Stimulated activated naive CD4-positive, alpha-beta T cell (primary cell): ENCODE results near the gene GABRQ.

Experiments
- DNase-seq, 6 experiments: peaks; one replicate each; lab custom pipeline; 2025; lab: John Stamatoyannopoulos, UW

GABRQ gene

DNA sequence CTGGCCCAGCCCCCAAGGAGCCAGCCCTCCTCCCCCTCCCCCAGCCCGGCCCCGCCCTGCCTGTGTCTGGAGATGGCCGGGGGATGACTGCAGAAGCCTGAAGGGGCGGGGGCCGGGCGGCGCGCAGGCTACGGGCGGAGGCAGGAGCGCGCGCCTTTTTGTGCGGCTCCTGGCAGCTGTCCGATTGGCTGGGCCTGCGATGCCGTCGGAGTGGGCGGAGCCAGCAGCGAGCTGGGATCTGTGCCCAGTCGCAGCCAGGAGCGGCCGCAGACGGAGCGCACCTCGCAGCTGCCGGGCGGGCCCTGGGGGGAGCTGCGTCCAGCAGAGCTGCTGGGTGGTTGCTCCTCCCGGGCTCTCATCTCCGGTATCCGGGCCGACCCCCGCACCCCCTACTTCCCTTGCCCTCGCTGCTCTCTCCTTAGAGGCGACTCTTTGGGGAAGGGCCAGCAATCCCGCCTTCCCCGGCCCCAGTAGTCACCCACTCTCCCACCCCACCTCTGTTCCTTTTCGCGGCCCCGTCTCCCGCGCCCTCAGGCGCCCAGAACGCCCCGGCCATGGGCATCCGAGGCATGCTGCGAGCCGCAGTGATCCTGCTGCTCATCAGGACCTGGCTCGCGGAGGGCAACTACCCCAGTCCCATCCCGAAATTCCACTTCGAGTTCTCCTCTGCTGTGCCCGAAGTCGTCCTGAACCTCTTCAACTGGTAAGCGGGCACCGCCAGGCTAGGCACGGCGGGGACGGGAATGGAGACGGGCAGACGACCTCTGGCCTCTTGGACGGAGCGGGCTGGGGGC is at the start of gene GABRQ:
TSS of gene GABRQ (plus strand) at position 247 of the 794 bp plus-strand sequence. CDS start at position 555, 308 bp downstream.
- DNase-seq, result no peak

- DNase-seq, result no peak
Observed at GRCh38 chrX:152588206-152588605, 49.5 kb upstream of the GABRQ start.

- no peak for DNase-seq
Observed at GRCh38 chrX:152600853-152601633, 36.7 kb upstream of the GABRQ start.

GRCh38 chrX:152601848-152602616 is 35.7 kb upstream of the GABRQ start:
- DNase-seq, result no peak

- no peak for DNase-seq
Observed at GRCh38 chrX:152614791-152615190, 22.9 kb upstream of the GABRQ start.

DNA sequence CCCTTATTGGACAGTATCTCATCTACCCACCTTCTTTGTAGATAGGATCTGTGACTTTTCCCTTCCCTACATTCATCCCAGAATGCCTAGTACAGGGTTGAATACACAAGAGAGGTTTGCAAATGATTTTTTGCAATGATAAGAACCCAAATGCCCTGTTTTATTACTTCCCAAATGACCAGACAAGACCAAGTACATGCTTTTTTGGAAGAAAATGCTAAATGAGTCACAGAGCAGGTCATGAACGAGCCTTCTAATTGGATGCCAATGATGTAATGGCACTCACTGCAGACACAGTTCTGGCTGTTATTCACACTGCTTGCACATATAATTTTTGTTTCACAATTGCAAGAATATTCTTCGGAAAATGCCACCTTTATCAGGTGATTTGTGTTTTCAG is 17.8 kb upstream of the GABRQ start:
- DNase-seq, result no peak

DNA sequence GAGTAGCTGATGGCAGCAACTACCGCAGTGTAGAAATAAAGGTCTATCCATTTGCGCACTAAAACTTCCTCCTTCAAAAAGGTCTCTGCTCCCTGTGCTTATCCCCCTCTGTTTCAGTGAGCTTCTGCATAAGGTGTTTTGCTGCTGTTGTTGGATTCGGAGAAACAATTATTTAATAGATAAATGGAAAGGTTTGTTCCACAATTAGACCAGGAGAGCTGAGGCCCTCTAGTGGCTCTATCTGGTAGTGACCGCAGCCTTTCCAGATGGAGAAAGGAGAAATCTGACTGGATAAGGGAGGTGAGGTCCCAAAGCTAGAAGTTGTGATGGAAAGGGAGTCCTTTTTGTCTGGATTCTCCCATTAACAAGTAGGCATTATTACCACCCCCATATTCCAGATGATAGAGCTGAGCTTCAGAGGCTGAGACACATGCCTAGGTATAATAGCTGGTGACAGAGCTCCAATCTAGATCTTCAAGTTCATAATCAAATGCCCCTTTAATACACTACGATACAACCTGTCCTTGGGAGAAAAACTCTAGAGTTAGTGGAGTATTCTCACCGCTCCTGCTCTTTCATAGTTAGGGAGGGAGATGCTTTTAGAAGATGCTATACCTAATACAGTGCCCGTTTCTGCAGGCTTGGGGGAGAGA is 5.1 kb upstream of the GABRQ start:
- peak in 3 of 6 experiments; percentile 1 to 11 (median 7) for DNase-seq

- no peak for DNase-seq
Observed at GRCh38 chrX:152635941-152636340, 1.8 kb upstream of the GABRQ start.

GRCh38 chrX:152638443-152638904 is 779 bp downstream of the GABRQ start:
- DNase-seq, result no peak

DNA sequence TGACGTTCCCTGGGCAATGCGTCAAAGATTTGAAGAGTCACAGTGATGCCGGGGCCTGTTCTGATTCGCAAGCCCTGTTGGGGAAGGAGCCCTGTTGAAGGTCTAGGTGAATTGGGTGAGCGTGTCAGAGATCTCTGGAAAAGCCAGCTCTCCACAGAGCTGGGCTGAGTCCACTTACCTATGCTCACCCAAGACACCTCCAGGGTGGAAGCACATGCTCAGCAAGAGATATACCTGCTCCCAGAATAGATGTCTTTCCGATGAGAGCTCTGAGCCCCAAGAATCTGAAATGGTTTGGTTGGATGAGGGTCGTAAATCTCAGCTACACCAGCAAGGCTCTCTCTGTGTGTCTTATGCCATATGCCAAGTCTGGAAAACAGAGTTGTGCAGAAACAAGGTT is 1.7 kb downstream of the GABRQ start:
- no peak for DNase-seq

DNA sequence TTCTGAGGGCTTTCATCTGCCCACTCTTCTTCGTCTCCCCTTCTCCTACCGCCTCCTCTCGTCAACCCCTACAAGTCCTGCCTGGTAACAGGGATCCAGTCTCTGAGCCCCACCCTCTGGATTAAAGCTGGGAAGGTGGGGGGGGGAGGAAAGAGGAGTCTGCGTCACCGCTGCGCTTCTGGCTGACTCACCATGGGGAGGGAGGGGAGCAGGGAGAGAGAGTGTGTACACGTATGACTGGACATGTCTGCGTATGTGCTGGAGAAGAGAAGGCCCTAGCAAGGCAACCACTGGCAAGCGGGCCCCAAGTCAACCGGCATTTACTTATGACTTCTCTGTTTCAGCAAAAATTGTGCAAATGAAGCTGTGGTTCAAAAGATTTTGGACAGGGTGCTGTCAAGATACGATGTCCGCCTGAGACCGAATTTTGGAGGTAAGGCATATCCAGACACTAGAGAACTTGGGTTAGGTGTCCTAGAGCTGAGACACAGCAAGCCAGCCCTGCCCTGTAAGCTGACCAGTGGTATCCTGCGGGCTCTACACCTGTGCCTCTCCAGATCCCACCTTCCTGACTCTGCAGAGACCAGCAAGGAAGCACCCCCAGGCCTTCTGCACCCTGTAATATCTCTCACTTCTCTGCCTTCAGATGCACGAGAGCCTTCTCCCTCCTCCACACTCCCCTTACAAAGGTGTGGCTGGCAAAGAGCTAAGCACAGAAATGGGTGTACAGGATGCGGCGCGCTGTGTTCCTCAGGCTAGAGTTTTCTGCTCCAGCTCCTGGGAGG is 2.5 kb downstream of the GABRQ start:
- no peak for DNase-seq

GRCh38 chrX:152641256-152641875 is 3.7 kb downstream of the GABRQ start:
- no peak for DNase-seq

- no peak for DNase-seq
Observed at GRCh38 chrX:152641996-152642395, 4.3 kb downstream of the GABRQ start.

- DNase-seq, result no peak
Observed at GRCh38 chrX:152642931-152643564, 5.4 kb downstream of the GABRQ start.

- DNase-seq, result no peak
Observed at GRCh38 chrX:152646961-152647360, 9.3 kb downstream of the GABRQ start.

GRCh38 chrX:152647978-152648377 is 10.3 kb downstream of the GABRQ start:
- DNase-seq, result no peak

- DNase-seq, result no peak
Observed at GRCh38 chrX:152652060-152652459, 14.4 kb downstream of the GABRQ start.

DNA sequence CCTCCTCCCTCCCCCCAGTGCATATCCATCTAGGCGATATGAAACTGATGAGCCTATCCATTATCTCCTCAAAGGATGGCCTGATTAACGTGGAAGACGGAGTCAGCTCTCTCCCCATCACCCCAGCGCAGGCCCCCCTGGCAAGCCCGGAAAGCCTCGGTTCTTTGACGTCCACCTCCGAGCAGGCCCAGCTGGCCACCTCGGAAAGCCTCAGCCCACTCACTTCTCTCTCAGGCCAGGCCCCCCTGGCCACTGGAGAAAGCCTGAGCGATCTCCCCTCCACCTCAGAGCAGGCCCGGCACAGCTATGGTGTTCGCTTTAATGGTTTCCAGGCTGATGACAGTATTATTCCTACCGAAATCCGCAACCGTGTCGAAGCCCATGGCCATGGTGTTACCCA is 14.8 kb downstream of the GABRQ start:
- no peak for DNase-seq

DNA sequence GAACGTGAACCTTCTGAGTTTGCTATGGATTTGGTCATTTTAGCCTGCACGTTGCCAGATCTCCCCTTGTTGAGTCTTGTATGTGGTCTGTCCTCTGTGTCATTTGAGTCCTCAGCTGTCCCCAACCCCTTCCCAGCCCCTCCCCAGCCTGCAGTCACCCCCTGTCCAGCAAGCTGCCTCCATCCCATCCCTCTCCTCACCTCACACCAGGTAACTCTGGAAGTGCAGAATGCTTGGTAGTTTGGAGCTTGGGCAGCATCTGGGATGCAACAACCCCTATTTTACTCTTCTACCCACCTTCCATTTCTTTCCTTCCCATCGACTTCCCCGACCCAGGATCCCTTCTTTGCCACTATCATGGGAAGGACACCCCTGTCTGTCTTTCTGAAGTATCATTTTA is 18.4 kb downstream of the GABRQ start:
- no peak for DNase-seq

GRCh38 chrX:152656890-152657289 is 19.2 kb downstream of the GABRQ start:
- DNase-seq, result no peak
